A204.1 (cell line): ENCODE data around the gene MARCHF5.

Experiments
- FAIRE-seq: peaks from 2 replicates; lab custom pipeline; 2012; peaks lifted over from hg19 to GRCh38; lab: Jason Lieb, UNC

Gene MARCHF5, protein sequence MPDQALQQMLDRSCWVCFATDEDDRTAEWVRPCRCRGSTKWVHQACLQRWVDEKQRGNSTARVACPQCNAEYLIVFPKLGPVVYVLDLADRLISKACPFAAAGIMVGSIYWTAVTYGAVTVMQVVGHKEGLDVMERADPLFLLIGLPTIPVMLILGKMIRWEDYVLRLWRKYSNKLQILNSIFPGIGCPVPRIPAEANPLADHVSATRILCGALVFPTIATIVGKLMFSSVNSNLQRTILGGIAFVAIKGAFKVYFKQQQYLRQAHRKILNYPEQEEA

DNA sequence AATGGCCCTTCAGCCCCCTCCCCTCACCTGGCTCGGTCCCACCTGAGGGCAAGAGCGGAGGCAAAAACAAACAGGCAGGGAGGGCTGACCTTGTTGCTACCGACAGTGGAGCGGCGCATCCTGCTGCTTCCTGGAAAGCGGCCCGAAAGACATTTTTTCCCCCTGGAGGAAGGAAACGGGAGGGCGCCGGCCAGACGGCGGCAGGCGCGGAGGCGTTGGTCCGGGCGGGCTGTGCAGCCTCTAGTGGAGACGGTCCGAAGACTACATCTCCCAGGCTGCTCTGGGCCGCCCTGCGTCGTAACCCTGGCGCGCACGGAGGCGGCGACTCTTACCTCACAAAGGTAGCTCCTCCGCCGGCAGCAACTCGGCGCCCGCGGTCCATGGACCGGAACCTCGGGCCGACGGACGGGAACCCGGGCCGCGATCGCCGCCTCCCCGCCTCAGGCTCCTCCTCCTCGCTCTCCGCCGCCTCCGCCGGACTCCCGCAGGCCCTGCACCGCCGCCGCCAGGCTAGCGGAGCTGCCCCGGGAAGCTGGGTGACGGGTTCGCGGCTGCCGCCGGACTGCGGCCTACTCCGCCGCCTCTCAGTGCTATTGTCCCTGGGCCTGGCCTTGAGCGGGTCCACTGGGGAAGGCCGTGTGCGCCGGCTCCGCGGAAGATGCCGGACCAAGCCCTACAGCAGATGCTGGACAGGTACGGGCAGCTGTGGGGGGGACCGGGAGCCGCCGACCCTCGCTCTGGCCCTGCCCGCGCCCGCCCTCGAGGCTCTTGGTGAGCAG is at the start of gene MARCHF5, which contains the start of gene CPEB3:
MARCHF5 (plus strand) TSS at position 331 of the 779 bp plus-strand sequence; CDS start at position 659, 328 bp downstream.
CPEB3 (minus strand) TSS at position 242 of the 779 bp plus-strand sequence. CDS start 50,728 bp downstream, outside the sequence.
- peak; percentile 87 for FAIRE-seq

DNA sequence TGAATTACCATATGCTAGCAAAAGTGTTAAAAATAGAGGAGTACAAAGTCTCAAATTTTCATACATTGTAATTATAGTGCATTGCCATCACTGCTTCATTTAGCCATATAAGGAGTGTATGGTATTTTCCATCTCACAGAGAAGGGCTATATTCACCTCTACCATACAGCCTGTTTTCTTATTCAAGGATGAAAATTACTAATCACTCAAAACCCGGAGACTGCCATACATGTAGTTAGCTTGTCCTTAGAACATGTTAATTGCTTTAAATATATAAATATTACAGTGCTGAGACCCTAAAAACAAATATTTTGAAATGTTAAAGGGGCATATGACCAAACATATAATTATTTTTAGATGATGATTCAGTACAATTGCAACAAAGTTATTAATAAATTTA is 49.5 kb upstream of the MARCHF5 start:
- FAIRE-seq = no peak

DNA sequence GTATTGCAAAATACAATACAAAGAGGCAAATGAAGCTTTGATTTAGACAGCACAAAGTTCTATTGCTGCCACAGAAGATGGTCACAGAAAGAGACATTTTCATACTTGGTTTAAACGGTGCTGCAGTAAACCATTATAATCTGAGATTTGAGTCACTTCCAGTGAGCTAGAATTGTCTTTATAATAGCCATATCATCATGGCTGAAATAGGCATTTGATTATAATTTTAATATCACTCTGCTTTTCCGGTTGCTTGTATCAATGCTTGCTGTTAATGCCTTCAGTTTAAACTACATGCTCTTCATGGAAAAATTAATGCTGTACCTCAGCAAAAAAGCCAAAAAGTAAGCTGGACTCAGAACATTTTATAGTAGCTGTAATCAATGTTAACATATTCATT is 48.6 kb upstream of the MARCHF5 start:
- FAIRE-seq = no peak

DNA sequence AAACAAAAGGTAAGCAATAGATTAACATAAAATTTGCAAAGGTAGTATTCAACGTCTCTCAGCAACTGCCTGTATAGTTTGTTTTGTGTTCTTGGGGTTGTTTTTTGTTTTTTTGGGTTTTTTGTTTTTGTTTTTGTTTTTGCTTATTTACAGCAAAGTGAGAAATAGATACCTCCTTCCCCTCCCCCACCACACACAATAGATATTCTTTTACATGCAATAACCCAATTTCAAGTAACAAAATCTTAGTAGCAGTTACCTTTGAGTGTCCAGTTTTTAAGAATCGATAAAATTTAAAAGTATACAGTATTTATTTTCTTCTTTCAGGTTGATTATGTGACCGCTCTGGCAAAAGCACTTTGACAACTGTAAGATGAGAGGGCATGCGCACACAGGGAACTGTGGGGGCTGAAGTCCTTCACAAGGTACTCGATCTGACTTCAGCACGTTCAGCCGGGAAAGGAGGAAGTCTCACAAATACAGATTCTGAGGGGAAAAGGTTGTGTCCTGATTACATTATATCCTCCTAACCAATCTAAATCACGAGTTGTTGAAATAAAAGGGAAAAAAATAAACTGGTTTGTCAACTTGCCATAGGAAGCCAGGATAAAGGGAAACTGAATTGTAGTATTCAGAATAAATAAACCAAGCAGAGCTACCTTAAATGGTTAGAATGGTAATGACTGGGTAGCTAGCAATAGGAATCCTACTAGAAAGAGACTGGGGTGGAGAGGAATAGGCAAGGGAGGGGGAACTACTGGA is 47.9 kb upstream of the MARCHF5 start:
- peak; percentile 39 for FAIRE-seq

DNA sequence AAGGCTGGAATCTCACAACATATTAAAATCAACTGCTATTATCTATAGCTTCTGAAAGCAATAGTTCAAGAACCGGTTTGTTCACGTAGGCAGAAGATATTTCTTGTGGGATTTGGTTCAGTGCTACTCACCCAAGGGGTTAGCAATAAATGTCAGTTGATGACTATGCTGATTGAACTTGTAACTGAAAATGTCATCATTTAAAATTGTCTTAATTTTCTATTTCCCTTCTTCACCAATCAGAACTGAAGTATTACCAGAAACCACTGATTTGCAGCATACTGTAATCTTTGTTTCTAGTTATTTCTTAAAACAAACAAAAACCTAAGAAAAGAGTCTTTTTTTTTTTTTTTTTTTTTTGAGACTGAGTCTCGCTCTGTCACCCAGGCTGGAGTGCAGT is 46.2 kb upstream of the MARCHF5 start:
- FAIRE-seq = no peak

DNA sequence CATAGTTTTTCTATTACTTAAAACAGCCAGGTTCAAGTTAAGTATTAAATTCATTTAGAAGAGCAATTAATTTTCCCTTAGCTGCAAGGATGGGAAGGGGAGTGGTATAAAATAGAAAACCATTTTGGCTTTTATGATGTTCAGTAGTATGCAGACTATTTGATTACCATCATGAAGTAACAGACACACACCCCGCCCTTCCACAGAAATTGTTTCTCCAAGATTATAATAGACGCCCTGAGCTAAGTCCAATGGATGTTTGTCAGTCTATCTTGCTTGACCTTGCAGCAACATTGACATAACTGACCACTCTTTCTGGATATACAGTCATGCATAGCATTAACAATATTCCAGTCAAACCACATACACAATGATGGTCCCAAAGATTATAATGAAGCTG is 42.4 kb upstream of the MARCHF5 start:
- FAIRE-seq = no peak

DNA sequence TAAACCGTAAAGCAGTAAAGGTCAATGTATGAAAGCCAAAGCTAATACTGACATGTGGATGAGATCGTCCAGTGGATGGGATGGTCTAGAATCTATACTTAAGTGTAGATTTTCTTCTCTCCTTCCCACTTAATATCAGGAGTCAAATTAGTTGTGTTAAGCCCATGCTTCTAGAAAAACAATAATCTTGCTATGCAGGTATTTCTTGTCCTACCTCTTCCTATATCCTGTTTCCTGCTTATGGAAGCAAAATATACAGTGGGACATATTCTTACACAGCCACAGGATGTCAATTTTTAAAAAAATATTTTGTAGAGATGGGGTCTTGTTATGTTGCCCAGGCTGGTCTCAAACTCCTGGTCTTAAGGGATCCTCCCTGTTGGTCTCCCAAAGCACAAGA is 27.6 kb upstream of the MARCHF5 start:
- no peak for FAIRE-seq

DNA sequence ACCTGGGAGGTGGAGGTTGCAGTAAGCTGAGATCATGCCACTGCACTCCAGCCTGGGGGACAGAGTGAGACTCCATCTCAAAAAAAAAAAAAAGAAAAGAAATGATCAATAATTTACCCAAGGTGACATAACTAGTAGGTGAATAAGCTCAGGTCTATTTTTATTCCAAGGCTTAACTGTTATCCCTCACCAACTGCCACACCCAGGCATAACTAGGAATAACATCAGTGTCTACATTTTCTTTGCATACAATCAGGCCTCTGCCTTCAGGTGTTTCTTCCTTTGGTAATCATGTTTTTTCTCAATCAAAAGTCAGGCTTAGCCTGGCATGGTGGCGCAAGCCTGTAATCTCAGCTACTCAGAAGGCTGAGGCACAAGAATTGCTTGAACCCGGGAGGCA is 26.7 kb upstream of the MARCHF5 start:
- no peak for FAIRE-seq

DNA sequence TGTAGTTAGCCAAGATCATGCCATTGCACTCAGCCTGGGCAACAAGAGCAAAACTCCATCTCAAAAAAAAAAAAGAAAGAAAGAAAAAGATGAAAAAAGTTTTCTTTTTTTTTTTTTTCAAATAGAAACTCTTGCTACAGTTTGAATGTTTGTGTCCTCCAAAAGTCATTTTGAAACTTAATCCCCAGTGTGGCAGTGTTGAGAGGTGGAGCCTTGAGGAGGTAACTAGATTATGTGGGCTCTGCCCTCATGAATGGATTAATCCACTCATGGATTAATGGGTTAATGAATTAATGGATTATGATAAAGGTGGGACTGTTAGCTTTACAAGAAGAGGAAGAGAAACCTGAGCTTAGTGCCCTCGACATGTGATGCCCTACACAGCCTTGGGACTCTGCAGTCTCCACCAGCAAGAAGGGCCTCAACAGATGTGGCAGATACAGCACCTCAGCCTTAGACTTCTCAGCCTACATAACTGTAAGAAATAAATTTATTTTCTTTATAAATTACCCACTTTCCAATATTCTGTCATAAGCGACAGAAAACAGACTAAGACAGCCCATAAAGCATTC is 25.2 kb upstream of the MARCHF5 start:
- no peak for FAIRE-seq

DNA sequence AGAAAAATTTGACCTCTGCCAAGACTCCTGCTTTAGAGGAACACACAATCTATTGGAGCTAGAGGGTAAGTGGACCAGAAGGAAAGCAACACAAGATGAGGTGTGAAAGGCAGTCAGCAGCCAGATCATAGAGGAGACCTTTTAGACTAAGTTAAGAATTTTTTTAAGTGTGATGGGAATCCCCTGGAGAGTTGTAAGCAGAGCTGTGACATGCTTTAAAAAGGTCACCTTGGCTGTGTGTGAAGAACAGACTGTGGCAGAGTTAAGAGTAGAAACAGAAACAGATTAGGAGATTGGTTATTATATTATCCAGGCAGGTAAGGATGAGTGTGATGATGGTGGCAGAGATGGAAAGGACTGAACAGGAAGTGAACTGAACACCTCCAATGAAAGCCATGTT is 23.6 kb upstream of the MARCHF5 start:
- no peak for FAIRE-seq

DNA sequence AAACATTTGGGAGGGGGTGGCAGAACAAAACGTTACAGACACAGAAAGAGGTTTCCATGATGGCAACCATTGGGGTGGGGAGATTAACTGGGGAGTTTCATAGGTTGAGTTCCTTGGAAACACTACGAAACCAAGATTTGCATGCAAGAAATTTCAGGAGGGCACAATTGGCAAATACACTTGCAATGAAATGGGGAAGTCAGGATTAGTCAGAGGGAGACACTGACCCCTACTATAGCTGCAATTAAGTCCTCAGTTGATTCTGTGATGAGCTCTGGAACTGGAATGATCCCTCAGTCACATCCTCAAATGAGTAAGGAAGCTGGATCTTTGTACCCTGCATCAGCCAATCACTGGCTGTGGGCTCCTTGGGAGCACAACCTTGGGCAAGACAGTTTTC is 22.2 kb upstream of the MARCHF5 start:
- FAIRE-seq = no peak

DNA sequence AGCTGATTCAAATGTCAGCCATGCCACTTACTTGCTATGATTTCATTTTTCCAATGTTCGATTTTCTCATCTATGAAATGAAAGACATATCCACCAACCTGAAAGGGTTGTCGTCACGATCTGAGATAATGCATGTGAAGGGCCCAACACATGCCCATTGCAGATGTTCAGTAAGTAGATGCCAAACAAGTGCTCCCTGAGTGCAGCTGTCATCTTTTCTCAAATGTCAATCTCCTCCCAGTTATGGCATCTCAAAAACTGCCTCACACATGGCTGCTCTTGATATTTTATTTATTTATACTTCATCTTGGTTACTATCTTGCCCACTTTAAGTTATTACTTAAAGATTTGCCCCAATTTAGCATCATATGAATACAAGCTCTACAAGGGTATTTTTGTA is 16.9 kb upstream of the MARCHF5 start:
- no peak for FAIRE-seq

DNA sequence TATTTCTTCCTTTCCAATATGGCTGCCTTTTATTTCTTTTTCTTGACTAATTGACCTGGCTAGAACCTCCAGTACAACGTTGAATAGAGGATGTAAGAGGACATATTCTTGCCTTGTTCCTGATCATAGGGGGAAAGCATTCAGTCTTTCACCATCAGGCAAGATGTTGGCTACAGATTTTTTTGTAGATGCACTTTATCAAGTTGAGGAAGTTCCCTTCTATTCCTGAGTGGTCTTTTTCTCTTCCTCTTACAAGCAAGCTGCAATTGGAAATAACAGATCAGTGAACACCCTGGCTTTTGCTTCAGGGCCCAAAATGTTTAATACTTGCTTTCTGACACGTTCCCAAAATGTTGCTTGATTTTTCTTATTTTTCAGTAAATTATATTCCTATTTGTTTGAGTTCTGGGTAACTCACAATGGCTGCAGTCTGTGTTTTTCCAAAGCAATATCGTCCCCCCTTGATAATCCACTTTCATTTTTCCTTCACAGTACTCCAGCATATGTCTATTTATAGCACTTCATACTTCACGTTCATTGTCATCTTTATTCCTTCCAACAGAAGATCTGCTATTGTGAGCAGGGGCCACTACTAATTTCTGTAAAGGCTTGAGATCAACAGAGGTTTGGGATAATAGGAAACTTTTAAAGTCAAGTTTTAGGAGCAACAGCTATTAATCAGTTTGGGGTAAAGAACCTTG is 11.8 kb upstream of the MARCHF5 start:
- no peak for FAIRE-seq

DNA sequence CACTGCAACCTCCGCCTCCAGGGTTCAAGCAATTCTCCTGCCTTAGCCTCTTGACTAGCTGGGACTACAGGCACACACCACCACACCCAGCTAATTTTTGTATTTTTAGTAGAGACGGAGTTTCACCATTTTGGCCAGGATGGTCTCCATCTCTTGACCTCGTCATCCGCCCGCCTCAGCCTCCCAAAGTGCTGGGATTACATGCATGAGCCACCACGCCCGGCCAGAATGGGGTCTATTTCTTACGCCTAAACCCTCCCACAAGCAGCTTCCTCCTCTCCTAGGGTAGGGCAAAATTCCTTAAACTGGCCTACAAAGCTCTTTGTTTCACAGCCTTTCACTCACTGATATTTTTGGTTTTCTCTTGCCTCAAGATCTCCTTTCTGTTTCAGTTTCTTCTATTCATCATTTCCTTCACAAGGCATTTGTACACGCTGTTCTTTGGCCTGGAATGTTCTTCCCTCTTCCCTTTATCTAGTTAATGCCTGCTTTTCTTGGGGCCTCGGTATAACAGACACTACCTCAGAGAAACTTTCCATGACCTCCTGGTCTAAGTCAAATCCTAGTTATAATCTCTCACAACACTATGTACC is 6.8 kb upstream of the MARCHF5 start:
- FAIRE-seq = no peak

DNA sequence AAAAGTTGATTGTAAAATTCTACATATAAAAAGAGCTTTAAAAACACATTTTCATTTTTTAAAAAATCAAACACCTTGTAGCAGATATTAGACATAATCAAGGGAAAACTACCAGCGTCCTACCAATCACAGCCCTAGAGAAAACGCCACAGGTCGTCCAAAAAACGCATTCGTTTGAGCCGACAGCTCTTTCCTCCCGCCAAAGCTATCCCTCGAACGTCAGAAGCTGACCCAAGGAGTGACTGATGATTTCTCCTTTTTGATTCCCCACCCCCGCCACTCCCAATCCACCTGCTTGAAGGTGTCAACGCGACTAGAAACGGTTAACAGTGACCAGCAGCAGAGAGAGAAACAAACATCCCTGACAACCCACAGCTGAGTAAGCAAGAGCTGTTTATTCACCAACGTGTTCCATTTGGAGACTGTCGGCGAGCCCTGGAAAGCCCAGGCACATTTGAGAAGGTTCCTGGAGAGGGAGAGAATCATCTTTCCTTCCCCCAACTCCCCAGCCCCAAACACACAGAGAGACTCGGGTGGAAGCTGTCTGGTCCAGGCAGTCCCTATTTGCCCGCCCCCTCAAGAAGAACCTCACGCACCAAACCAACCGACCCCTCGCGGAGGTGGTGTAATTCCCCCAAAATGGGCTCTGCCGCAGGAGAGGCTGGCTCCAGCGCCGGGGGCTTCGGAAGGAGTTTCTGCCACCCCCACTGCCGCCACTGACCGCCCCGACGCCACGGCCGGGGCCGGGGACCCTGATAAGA is 711 bp upstream of the MARCHF5 start:
- no peak for FAIRE-seq

DNA sequence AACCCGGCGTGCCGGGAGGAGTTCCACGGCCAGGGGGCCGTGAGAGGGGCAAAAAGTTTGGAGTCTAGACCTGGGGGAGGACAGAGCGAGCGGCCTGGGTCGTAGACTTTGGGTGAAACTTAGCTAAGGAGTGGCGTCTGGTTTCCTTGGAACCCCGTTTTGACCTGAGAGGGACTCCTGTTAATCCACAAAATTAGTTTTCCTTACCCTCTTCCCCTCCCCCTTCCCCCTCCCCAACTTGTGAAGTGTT is 574 bp downstream of the MARCHF5 start:
- no peak for FAIRE-seq

DNA sequence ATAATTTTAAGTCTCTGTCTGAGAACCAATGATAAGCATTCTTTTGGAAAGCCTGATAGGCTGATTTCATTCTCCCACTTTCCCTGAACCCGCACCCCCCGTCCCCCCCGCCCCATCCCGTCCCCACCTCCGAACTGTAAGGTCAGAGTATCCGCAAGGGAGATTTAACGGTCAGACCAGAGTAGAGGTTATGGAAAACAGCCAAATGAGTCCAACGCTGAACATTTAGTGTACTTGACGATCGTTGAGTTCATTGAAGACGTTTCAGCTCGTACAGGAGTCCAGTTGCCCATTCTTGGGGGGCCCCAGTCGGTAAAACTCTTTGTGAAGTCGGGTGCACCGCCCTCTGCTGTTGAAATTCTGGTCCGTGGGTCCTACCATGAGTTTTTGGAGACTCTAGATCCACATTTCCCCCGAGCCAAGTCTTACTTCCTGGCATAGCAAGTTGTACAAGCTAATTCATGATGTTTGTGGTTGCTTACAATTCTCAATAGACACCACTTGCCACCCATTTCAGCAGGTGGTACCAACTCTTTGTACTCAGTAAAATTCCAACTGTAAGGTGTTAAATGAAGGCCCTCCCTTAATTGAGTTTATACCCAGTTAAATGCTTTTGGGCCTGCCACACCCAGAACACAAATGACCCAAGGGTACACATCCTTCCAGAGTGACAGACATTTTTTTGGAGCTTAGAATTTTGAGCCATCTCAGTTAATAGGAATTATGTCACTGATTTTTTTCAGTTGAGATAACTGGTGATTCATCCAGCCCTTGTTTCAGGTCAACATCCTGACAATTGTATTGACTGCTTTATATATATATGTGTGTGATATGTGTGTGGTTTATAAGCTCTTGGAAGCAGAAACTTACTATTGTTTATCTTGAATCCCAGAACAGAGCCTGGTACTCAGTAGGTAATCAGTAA is 1.2 kb downstream of the MARCHF5 start:
- no peak for FAIRE-seq

DNA sequence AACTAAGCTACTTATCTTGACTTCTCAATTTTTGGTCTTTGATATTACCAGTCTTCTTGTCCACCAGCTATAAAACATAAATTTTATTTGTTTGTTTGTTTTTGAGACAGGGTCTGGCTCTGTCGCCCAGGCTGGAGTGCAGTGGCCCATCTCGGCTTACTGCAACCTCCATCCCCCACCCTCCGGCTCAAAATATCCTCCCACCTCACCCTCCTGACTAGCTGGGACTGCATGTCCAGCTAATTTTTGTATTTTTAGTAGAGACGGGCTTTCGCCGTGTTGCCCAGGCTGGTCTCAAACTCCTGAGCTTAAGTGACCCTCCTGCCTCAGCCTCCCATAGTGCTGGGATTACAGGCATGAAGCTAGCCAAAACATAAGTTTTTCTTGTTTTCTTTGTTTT is 7.5 kb downstream of the MARCHF5 start:
- no peak for FAIRE-seq

DNA sequence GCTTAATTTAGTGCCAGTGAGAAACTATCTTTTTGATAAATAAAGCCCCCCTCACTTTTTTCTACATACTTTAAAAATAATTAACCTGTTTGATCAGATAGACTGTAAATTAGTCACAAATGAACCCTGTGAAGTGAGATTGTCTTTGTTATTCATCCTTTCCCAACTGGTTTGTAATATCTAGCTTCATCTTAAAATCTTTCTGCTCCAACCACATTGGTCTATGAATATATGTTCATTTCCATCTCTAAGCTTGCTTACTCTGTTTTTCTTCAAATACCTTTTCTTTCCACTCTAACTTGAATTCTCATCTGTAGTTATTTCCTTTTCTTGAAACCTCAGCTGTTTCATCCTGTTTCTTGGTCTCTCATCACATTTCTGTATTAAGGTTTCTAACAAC is 12.1 kb downstream of the MARCHF5 start:
- FAIRE-seq = no peak

DNA sequence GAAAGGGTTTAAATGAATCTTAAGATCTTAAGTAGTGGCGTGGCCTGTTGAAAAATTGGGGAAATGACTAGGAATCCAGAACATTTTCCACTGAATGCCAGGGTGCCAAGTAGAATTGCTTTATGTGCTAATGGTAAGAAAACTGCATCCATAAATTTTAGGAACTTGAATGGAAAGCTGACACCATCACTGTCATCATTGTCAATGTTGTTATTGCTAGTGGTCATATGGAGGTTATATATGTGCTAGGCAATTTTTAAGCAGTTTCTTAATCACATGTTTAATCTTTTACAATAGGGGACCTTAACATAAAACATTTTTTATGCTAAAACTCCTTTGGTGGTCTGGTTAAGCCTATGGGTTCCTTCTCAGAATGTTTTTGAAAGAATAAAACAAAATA is 13.1 kb downstream of the MARCHF5 start:
- no peak for FAIRE-seq
